HepG2 (cell line): ENCODE results near the gene ABCC12. TPM values are rescaled to one million over a fixed set of nuclear protein-coding genes. Genes with fewer than 3 reads are reported as not detected.

Experiments used
- GABPB1 ChIP-seq: IDR thresholded peaks from 2 replicates; pipeline ENCODE4 v1.6.1; 2016; ENCODE audit warnings: mild to moderate bottlenecking, missing genetic modification reagents, moderate library complexity, missing compliant biosample characterization
- KIAA2018 ChIP-seq: sonication (generic); formaldehyde crosslinking; IDR thresholded peaks from 2 replicates; pipeline ENCODE4 v1.5.0; 2020; ENCODE audit warnings: mild to moderate bottlenecking, missing genetic modification reagents, borderline replicate concordance
- NFAT5 ChIP-seq: sonication (generic); formaldehyde crosslinking; IDR thresholded peaks from 2 replicates; pipeline ENCODE4 v1.4.0; 2020; ENCODE audit warnings: missing genetic modification reagents
- ONECUT2 ChIP-seq: sonication (generic); formaldehyde crosslinking; IDR thresholded peaks from 2 replicates; pipeline ENCODE4 v1.4.0; 2020; ENCODE audit warnings: missing genetic modification reagents
- PAX8 ChIP-seq: sonication (generic); formaldehyde crosslinking; IDR thresholded peaks from 2 replicates; pipeline ENCODE4 v1.8.0; 2022; ENCODE audit warnings: mild to moderate bottlenecking, missing genetic modification reagents, borderline replicate concordance
- RCOR2 ChIP-seq: IDR thresholded peaks from 2 replicates; pipeline ENCODE4 v1.6.1; 2016; ENCODE audit warnings: missing biosample characterization, missing genetic modification reagents
- SNAPC5 ChIP-seq: sonication (generic); formaldehyde crosslinking; IDR thresholded peaks from 2 replicates; pipeline ENCODE4 v1.8.1; 2023; ENCODE audit warnings: mild to moderate bottlenecking, missing genetic modification reagents, borderline replicate concordance
- TCF7L2 ChIP-seq: IDR thresholded peaks from 2 replicates; pipeline ENCODE4 v1.6.1; 2011; ENCODE audit warnings: mild to moderate bottlenecking, low read depth, low read length, moderate library complexity
- TRIM22 ChIP-seq: fragments of 450-650 bp; IDR thresholded peaks from 2 replicates; pipeline ENCODE4 v1.6.1; 2017
- ZNF280B ChIP-seq: sonication (generic); formaldehyde crosslinking; IDR thresholded peaks from 2 replicates; pipeline ENCODE4 v1.5.0; 2020; ENCODE audit warnings: missing genetic modification reagents, mild to moderate bottlenecking, borderline replicate concordance
- ZNF766 ChIP-seq: sonication (generic); formaldehyde crosslinking; IDR thresholded peaks from 2 replicates; pipeline ENCODE4 v1.5.0; 2020; ENCODE audit warnings: missing genetic modification reagents, borderline replicate concordance
- polyA plus RNA-seq, 8 experiments: library from polyadenylated mRNA; depleted of rRNA in 3 of 8; stranded (reverse) in 7 of 8; unstranded in 1 of 8; fragments of >200 nt; fragmentation: Illumina TruSeq in 4 of 8; extraction: Trizol in 4 of 8; gene quantifications; 2 replicates each; pipeline versions ENCODE4 v1.2.1 to v1.2.3, GENCODE V29; 2011 to 2016; ENCODE audit warnings: low read depth in 4 of 8, missing spikeins in 1 of 8, mixed read lengths in 1 of 8; ENCODE audit not compliant: insufficient read depth in 1 of 8
- total RNA-seq, 5 experiments: library from RNA; depleted of rRNA; stranded (reverse); fragments of >200 nt; fragmentation: Illumina TruSeq; extraction: Trizol; gene quantifications; 2 replicates each; pipeline ENCODE4 v1.2.3, GENCODE V29; 2016; ENCODE audit warnings: low read depth in 1 of 5

The ABCC12 gene
- total and polyA plus RNA-seq, 2 of the 13 experiments (the other 11 are each of a cell fraction or from before 2014, with no cell fraction given), result not detected

GRCh38 chr16:48203974-48204824, 48.4 kb upstream of the ABCC12 start (continued):
- TF ChIP-seq NFAT5 (CRISPR knock-in tag) (no peak), ZNF766 (CRISPR knock-in tag) (peak; percentile 75; the same call in 1 of the 2 replicates), TRIM22 (no peak), ZNF280B (CRISPR knock-in tag) (no peak), GABPB1 (CRISPR knock-in tag) (peak; percentile 66), SNAPC5 (CRISPR knock-in tag) (no peak), TCF7L2 (no peak), KIAA2018 (CRISPR knock-in tag) (no peak), RCOR2 (CRISPR knock-in tag) (peak; percentile 96), PAX8 (CRISPR knock-in tag) (no peak), ONECUT2 (CRISPR knock-in tag) (0 out of 2 replicates have a peak, but pooled peaks have one; percentile 56)
